Measurements from ENCODE around the gene PTGDS. TPM values are rescaled to one million over a fixed set of nuclear protein-coding genes. Genes with fewer than 3 reads are reported as not detected.

The PTGDS gene
- total and polyA plus RNA-seq, 10 of the 15 experiments (the other 5 are each of a cell fraction or from before 2014, with no cell fraction given): not detected

GRCh38 chr9:136982232-136983051, 5.1 kb downstream of the PTGDS start, which contains the start of gene LCNL1:
Gene LCNL1, plus strand, starts transcription at chr9:136982993. Its CDS starts 594 bp downstream, at chr9:136983587.
- no peak for TF ChIP-seq ZBTB33 (IDR thresholded peaks at IDR 0.05)
- DNase-seq (ENCODE audit: low read depth, low spot score) (no peak), ATAC-seq (no peak; the same call in 2 of the 3 replicates), FAIRE-seq (no peak)
- no TSS peak for BruUV-seq (replicated peaks)
- in situ Hi-C loops (cut with MboI): no loop called here
- peaks cover 3% of the 10 kb centered on the region; the same call in 1 of the 2 replicates for H4K20me1 ChIP-seq (ENCODE audit: control insufficient read depth, insufficient read depth)
- intact Hi-C loops (cut with micrococcal nuclease; ENCODE audit: unreplicated experiment): no loop called here
- RAD21 ChIA-PET (ENCODE audit: unreplicated experiment): no interaction called here
- no peak within 1 kb of the TSS for H2AFZ ChIP-seq (ENCODE audit: control insufficient read depth, low read depth, low read length)
- H3K9ac ChIP-seq (ENCODE audit: control insufficient read depth, insufficient read depth, low read length): no peak within 1 kb of the TSS
- H3K4me1 ChIP-seq (ENCODE audit: control insufficient read depth, insufficient read depth, low read length): no peaks in the 10 kb centered on the region
- peaks cover 5 to 6% of the 10 kb centered on the region in 2 experiments for H3K27me3 ChIP-seq (replicated peaks in 1 of 2; ENCODE audit: control insufficient read depth in 2 of 2, insufficient read depth in 2 of 2, low read length in 1 of 2)
- no peak within 1 kb of the TSS for H3K4me3 ChIP-seq
- CTCF ChIA-PET: interaction anchor here (1.0 kb wide), 1 partner anchor 190 kb away, joined by 3 read pairs; no protein-coding TSS in a partner anchor
- no peaks in the 10 kb centered on the region for H3K79me2 ChIP-seq (ENCODE audit: control insufficient read depth, insufficient read depth, low read length)
- H3K9me3 ChIP-seq (replicated peaks; ENCODE audit: control insufficient read depth, insufficient read depth, low read length): no peaks in the 10 kb centered on the region
- H3K4me2 ChIP-seq (ENCODE audit: control insufficient read depth, insufficient read depth): no peak within 1 kb of the TSS
- H3K27ac ChIP-seq (ENCODE audit: control insufficient read depth, insufficient read depth): no peak within 1 kb of the TSS
- 39% methylated on average over 18 of the region's 18 CpGs for WGBS (ENCODE audit: insufficient coverage, insufficient replicate concordance, low lambda C conversion rate, missing lambda C conversion rate)
- H3K36me3 ChIP-seq (ENCODE audit: control insufficient read depth in 2 of 2, insufficient read depth in 2 of 2, low read length in 1 of 2): no peaks in the 10 kb centered on the region
- SMC1A ChIA-PET (ENCODE audit: uncharacterized antibody, unreplicated experiment): no interaction called here
- POLR2A ChIA-PET: no interaction called here

- WGBS (ENCODE audit: insufficient coverage, insufficient replicate concordance, low lambda C conversion rate, missing lambda C conversion rate): 20% methylated on average over 9 of the region's 9 CpGs
- DNase-seq (ENCODE audit: low read depth, low spot score) (no peak), FAIRE-seq (no peak), ATAC-seq (no peak)
- Histone ChIP-seq H3K9me3 (replicated peaks; ENCODE audit: control insufficient read depth, insufficient read depth, low read length) (no peaks in the 10 kb centered on the region), H3K4me1 (ENCODE audit: control insufficient read depth, insufficient read depth, low read length) (no peaks in the 10 kb centered on the region), H3K27me3 (replicated peaks in 1 of 2; ENCODE audit: control insufficient read depth in 2 of 2, insufficient read depth in 2 of 2, low read length in 1 of 2) (peaks cover 5 to 6% of the 10 kb centered on the region in 2 experiments), H3K27ac (ENCODE audit: control insufficient read depth, insufficient read depth) (no peak overlapping the region), H3K4me2 (ENCODE audit: control insufficient read depth, insufficient read depth) (no peak overlapping the region), H2AFZ (ENCODE audit: control insufficient read depth, low read depth, low read length) (no peak overlapping the region), H3K36me3 (ENCODE audit: control insufficient read depth in 2 of 2, insufficient read depth in 2 of 2, low read length in 1 of 2) (no peaks in the 10 kb centered on the region), H3K79me2 (ENCODE audit: control insufficient read depth, insufficient read depth, low read length) (no peaks in the 10 kb centered on the region), H4K20me1 (ENCODE audit: control insufficient read depth, insufficient read depth) (peaks cover 3% of the 10 kb centered on the region; the same call in 1 of the 2 replicates), H3K4me3 (no peak overlapping the region), H3K9ac (ENCODE audit: control insufficient read depth, insufficient read depth, low read length) (no peak overlapping the region)
- in situ Hi-C loops (cut with MboI) (no loop called here), intact Hi-C loops (cut with micrococcal nuclease; ENCODE audit: unreplicated experiment) (no loop called here)
- BruUV-seq (replicated peaks): no TSS peak
- ChIA-PET CTCF (no interaction called here), SMC1A (ENCODE audit: uncharacterized antibody, unreplicated experiment) (no interaction called here), RAD21 (ENCODE audit: unreplicated experiment) (no interaction called here), POLR2A (no interaction called here)
- TF ChIP-seq IRF3 (IDR thresholded peaks at IDR 0.05) (no peak), RB1 (IDR thresholded peaks at IDR 0.05; ENCODE audit: borderline replicate concordance) (no peak), DPF2 (IDR thresholded peaks at IDR 0.05) (no peak), SIX5 (IDR thresholded peaks at IDR 0.05; ENCODE audit: low read depth, low read length, severe bottlenecking) (no peak), BCL11A (IDR thresholded peaks at IDR 0.05; ENCODE audit: low read depth, low read length) (no peak), ZNF207 (IDR thresholded peaks at IDR 0.05; ENCODE audit: borderline replicate concordance) (no peak), NR2C2 (IDR thresholded peaks at IDR 0.05; ENCODE audit: borderline replicate concordance, control insufficient read depth, insufficient read length, low read depth) (no peak), NRF1 (conservative IDR thresholded peaks at IDR 0.05; ENCODE audit: low read depth, low read length) (no peak), JUNB (IDR thresholded peaks at IDR 0.05) (no peak), RUNX3 (IDR thresholded peaks at IDR 0.05; ENCODE audit: low read length) (no peak), CREM (IDR thresholded peaks at IDR 0.05; ENCODE audit: low read depth) (no peak)
These were observed 5.9 kb downstream of the PTGDS start for GRCh38 chr9:136983167-136983566.
